HG02884 (cell line): ENCODE data around the gene GTF2A1L.
A peak's percentile ranks its signal among the peaks of the same experiment; 100 is the strongest.
"Not testable (repeated sequence)": the region's sequence is repeated elsewhere in the genome, so short reads cannot be mapped to it uniquely, and the experiment has no call there.

Experiments
- ATAC-seq: cut with Tn5 transposase; IDR thresholded peaks from one replicate; pipeline ENCODE4 v1.9.1; 2021; ENCODE audit warnings: mild to moderate bottlenecking, moderate library complexity; ENCODE audit not compliant: unreplicated experiment

GTF2A1L gene, protein sequence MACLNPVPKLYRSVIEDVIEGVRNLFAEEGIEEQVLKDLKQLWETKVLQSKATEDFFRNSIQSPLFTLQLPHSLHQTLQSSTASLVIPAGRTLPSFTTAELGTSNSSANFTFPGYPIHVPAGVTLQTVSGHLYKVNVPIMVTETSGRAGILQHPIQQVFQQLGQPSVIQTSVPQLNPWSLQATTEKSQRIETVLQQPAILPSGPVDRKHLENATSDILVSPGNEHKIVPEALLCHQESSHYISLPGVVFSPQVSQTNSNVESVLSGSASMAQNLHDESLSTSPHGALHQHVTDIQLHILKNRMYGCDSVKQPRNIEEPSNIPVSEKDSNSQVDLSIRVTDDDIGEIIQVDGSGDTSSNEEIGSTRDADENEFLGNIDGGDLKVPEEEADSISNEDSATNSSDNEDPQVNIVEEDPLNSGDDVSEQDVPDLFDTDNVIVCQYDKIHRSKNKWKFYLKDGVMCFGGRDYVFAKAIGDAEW

DNA sequence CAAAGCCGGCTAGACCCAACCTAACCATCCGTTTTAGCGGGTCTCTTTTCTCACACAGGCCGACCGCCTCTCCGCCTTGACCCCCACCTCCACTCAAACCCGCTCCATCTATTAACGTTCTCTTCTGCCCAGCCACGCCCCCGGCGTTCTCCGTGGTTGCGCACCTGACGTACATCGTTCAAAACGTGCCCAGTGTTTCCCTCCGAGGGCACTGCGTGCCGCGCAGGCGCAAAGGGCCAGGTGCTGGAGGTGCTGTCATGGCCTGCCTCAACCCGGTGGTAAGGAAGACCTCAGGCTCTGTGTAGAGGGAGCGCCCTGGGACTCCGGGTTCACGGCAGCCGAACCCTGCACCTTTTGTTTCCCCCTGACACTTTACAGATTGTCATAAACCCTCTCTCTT is at the start of gene GTF2A1L:
TSS of gene GTF2A1L (plus strand) at position 239 of the 400 bp plus-strand sequence. CDS start at position 258, 19 bp downstream.
- no peak for ATAC-seq

DNA sequence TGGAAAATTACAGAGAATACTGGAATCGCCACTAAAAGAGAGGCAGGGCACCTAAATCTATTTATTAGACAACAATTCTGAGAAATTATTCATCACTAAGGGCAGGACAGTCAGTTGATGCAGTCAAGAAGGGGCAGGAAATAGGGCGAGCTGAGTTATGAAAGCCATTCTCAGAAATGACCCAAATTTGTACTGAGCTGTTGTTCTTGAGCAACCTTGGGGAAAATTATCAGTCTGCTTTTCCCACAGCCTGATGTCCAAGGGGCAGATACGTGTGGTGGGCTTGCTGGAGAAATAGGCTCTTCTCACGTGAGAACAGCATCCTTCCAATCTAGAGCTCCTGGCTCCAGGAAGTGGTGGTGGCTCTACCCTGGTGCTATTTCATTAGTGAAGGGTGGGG is 49.1 kb upstream of the GTF2A1L start:
- no peak for ATAC-seq

DNA sequence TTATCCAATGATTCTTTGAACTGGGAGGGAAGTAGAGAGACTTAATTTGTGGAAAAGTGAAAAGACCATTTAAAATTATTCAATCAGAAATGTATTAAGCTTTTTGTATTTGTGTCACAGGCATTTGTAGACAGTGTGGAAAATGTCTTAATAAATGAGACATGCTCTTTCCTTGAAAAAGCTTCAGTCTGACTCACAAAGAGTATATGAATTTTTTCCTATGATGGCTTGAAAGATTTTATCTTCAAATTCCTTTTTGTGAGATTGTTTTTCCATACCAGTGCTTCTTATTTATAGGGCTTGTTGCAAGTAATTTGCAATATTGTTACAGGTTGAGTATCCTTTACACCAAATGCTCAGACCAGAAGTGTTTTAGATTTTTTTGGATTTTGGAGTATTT is 48.2 kb upstream of the GTF2A1L start:
- ATAC-seq: no peak

DNA sequence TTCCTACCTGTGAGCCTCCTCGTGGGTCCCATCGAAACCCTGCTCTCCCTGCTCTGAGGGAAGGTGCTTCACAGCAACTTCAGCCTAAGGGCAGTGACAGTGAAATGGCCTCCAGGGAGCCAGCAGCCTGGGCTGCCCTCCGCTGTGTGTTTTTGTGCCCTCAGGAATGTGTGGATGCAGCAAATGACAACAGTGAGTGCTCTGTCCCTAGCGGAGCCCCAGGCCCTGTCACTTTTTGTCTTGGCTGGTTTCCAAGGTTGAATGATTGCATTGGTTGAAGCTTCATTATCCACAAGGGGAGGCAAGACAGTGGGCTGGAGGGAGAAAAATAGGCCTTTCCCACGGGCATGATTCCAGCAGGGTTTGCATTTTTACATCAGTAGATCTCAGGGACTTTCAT is 44.8 kb upstream of the GTF2A1L start:
- no peak for ATAC-seq

DNA sequence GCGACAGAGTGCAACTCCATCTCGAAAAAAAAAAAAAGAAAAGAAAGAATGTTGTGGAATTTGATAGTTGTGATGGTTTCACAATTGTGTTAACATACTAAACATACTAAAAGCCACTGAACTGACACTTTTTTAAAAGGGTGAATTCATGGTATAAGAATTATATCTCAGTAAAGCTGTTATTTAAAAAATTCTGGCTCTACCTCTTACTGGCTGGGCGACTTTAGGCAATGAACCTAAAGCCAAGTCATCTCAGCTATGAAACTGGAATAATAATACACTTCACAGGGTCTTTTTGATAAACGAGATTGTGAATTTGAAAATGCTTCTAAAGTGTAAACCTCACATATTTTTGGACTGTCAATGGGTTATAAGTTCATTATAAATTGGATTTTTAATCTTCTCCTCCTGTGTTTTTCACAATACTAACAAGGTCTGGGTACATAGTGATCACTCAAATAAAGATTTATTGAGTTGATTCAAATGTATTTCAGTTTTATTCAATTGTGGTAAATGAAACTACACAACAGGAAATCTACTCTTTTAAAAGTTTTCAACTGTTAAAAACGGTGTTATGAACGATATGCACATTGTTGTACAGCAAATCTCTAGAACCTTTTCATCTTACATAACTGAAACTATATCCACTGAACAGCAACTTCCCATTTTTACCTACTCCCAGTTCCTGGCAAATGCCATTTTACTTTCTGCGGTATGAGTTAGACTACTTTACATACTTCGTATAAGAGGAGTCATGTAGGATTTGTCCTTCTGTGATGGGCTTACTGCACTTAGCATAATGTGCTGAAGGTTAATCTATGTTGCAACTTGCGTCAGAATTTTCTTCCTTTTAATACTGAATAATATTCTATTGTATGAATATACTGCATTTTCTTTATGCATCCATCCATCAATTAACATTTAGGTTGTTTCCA is 43.0 kb upstream of the GTF2A1L start:
- no peak for ATAC-seq

DNA sequence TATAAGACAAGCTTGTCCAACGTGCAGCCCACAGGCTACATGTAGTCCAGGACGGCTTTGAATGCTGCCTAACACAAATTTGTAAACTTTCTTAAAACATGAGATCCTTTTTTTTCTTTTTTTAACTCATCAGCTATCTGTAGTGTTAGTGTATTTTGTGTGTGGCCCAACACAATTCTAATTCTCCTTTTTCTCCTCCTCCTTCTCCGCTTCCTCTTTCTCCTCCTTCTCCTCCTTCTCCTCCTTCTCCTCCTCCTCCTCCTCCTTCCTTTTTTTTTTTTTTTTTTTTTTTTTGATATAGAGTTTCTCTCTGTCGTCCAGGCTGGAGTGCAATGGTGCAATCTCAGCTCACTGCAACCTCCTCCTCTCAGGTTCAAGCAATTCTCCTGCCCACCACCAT is 39.3 kb upstream of the GTF2A1L start:
- no peak for ATAC-seq

DNA sequence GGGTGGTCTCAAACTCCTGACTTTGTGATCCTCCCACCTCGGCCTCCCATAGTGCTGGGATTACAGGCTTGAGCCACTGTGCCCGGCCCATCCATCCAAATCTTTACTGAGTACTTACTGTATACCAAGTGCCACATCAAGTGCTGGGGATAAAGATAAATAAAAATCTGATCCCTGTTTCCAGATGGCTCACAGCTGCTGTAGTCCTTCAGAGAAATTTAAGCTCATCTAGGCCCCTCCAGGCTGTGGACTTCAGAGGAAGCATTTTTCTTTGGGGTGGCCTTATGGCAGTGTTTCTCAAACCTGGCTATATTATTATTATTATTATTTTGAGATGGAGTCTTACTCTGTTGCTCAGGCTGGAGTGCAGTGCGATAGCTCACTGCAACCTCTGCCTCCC is 33.7 kb upstream of the GTF2A1L start:
- ATAC-seq: no peak

DNA sequence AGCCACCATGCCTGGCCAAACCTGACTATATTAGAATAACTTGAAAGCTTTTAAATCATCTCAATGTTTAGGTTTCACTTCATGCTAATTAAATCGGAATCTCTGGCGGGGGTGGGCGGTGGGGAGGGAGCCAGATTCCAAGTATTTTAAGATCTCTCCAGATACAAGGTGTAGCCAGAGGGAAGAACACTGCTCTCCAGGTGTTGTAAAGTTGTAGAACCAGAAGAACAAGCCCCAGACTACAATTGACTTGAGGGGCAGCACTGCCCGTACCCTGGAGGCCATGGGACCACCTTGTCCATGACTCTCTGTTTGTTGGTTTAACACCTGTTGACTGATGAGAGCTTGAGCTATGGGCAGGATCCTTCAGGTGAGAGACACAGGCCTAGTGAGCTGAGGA is 33.1 kb upstream of the GTF2A1L start:
- ATAC-seq: no peak

DNA sequence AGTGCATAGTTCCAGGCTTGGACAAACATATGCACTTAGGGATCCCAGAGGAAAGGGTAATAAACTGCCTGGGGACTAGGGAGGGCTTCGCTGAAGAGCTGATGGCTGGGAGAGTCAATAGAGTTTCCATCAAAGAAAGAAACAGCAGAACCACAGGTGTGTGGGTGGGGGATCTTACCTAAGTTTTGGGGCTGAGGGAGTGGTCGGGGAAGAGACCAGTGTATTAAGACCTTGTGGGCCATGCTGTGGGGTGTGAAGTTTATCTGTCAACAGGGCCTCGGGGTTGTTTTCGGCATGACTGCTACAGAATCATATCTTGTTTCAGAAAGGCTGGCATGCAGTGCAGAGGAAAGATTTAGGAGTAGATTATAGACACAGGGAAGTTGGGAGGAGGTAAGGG is 31.2 kb upstream of the GTF2A1L start:
- ATAC-seq: no peak

DNA sequence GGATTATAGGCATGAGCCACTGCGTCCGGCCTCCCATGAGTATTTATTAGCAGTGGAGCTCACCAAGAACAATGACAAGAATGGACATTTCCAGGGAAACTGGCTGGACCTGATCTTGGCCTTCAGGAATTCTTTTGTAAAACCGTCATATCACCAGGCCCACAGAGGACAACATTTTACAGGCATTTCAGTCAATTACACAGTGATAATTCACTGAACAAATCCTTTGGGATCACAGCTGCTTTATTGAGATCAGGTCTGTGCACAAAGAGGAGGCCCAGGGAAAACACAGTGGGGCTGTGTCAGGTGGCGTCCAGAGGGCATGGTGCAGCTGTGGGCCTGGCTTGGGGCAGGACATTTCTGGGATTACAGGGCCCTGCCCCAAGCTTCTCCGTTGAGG is 30.1 kb upstream of the GTF2A1L start:
- ATAC-seq: no peak

DNA sequence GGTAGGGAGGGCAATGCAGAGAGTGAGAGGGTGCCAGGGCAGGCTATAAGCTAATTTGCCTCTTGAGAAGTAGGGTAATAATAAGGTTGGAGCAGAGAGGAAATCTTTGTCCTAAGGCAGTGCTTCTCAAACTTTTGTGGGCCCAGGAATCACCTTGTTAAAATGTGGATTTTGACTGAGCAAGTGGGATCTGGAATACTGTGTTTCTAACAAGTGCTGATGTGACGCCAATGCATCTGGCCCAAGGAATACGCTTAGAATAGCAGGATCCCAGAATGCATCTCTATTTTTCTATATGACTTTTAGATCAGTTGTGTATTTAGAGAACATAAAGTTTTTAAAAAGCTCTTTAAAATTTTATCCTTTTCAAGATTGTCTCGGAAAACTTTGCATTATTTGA is 29.7 kb upstream of the GTF2A1L start:
- ATAC-seq: no peak

DNA sequence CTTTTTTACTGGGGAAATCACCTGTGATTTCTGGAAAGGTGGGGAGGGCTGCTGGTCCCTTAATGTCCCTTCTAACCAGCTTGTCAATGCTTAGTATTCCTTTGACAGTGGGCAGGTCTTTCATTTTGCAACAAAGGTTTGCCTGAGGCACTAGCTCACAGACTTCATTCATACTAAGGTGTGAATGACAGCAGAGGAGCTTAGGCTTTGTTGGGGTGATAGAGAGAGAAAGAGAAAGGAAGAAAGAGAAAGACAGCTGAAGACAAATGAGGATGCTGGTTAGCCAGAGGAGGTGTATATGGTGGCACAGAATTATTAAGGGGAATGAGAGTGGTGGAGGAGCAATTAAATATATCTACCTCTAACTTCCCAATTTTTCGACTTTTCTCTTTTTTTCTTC is 28.9 kb upstream of the GTF2A1L start:
- ATAC-seq: no peak

DNA sequence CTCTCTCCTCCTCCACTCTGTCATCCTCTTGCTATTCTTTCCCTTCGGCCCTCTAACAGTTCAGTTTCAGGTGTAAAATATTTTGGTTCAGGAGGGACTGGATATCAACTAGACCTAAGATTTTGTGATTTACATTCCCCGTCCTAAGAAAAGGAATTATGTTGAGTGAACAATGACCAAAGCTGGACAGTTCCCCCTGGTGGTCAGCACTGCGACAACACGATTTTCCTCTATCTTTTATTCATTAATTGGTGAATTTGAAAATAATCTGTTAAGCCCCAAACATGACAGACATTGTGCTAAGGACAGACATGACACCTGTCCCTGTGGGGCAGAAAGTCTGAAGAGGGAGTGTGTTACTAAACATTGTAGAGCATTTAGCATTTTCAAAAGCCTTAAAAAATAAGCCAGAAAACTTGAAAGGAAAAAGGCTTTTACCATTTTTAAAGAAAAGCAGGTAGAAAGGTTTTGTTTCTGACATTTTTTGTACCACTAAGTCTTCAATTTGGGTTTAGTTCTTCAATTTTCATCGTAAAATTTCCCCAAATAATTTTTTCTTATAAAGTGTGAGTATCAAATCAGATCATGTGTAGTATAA is 28.4 kb upstream of the GTF2A1L start:
- ATAC-seq: no peak

DNA sequence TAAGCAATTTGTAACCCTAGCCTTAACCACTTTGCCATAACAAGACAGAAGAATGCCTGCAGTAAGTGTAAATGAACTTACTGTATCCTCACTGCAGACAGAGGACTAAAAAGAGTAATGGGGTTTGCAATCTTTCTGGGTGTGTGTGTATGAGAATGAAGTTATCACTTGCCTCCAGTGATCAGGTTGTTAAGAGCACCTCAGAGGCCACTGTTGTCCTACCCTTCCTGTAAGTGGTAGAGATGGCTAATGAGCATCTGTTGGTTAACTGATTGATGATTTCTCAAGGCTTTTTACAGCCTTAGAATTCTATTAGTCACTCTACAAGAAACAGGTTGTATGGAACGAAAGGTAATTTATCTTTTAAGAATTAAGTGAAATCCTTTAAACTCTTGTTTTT is 27.6 kb upstream of the GTF2A1L start:
- no peak for ATAC-seq

DNA sequence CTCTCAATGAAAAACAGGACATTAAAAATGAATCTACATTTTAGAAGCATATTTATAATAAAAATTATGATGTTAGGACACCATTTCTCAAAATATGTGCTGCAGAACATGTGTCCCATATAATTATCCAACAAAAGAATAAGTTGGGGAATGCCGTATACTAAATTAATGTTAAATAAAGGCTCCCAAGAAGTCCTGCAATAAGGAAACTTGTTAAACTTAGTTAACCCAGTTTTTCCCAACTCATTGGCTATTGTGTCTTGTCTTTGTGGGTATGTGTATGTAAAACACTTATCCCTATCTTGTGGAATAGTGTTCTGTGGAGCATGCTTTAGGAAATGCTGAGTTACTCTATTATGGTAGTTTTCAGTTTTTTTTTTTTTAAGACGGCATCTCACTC is 25.6 kb upstream of the GTF2A1L start:
- ATAC-seq: no peak

DNA sequence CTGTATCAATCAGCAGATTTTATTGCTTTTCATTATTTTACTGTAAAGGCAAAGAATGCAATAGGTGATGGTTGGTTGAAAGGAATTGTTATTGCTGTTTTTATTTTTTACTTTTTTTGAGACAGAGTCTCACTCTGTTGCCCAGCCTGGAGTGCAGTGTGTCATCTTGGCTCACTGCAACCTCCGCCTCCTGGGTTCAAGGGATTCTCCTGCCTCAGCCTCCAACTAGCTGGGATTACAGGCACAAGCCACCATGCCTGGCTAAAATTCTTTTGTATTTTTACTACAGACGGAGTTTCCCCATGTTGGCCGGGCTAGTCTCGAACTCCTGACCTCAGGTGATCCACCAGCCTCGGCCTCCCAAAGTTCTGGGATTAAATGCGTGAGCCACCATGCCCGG is 20.9 kb upstream of the GTF2A1L start:
- not testable (repeated sequence) for ATAC-seq

DNA sequence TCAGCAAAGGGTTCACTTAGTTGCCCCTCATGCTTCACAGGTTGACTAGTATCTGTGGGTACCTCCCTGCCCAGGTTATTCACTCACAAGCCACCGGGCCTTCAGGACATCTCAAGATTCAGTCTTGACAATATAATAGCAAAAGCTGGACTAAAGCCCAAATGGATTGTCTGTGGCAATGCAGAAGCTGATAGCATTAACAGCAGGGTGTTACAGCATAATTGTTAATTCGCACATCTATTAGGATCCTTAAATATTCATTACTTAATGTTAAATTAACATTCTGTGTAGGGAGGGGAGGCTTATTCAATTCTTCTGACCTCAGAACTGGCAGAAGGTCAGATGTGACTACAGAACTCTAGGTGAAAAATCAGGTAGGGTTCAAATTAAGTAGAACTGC is 20.2 kb upstream of the GTF2A1L start:
- no peak for ATAC-seq

DNA sequence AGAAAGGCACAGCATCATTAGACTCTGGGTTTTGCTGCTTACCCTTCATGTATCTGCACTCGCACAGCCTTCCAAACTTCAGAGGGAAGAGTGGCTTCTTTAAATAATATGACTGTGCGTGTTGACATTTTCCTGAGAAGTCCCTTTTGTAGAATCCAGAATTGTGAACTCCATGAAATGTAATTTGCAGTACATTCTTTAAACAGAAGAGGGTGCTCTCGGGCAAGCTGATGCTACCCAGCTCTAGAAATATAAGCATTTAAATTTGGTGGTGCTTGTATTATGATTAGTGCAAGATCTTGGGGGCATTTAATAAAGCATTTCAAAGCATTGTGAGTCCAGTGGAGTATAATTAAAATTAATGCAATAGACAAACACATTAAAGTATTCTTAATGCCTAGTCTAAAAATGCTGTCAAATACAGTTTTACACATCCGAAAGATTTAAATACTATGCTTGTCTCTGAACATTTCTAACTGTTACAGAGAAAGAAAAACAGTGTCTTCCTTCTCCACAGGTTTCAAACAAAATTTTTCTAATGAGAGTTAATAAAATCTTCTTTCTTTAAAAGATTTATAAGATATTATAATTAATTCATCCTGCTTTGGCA is 17.3 kb upstream of the GTF2A1L start:
- ATAC-seq: no peak

DNA sequence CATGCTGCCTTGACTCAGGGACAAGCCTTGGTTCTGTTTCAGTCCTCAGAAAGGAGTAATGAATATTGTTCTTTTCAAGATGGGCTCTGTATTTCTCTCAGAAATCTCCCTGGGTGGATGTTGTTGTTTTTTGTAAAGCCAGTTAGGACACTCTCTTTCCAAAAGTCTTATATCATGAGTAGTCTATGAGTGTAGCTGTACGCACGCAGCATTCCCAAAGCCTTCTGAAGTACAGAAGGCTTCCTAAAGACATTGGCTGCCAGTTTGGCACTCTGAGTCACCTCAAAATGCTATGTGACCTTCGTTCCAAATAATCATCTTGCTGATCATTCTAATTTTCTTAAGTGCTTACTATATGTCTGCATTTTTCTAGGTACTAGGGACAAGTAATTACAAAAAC is 16.7 kb upstream of the GTF2A1L start:
- ATAC-seq: no peak

DNA sequence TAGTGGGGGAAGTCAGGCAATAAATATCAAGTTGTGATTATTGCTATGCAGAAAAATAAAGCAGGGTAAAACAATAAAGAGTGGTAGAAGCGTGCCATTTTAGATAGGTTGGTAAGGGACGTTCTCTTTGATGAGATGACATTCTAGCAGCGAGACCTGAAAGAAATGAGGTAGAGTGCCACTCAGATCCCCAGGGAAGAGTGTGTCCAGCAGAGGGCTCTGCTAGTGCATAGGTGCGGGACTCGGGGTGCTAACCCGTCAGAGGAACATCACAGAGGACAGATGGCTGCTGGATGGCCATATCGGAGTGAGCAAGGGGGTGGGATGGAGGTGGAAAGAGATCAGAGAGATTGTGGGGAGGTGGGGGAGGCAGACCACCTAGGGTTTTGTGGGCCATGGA is 16.3 kb upstream of the GTF2A1L start:
- peak; percentile 61 for ATAC-seq
